Retinal pigment epithelial cell (primary cell): ENCODE data around the gene CPA2.

Experiments
- DNase-seq: peaks from one replicate; pipeline ENCODE4 v3.0.0-alpha.2; 2010; ENCODE audit warnings: low read depth
- H3K4me3 ChIP-seq: 2 replicates; pipeline ENCODE4 v1.5.1; 2011; ENCODE audit warnings: mild to moderate bottlenecking, low read length, control low read depth, moderate library complexity
- CTCF ChIP-seq: conservative IDR thresholded peaks from 2 replicates; pipeline ENCODE4 v1.5.1; 2011; ENCODE audit warnings: low read depth, low read length, control low read depth, inconsistent platforms

Gene CPA2

DNA sequence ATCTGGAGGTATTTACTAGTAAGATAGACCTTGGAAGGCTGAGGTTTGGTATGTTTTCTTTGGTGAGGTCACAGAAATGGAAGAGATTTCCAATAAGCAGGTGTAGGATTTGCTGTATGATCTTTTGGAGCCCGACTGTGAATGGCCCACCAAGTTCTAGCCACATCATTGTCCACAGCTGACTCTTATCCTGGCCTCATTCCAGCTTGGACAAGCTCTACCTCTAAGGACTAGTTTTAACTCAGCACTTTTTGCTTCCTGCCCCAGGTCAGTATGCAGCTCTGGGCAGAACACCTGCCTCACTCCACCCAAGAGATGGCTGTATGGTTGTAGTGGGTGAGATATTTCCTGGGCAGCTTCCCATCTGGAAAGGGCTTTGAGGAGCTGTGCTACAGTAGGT lies 20.2 kb downstream of the CPA2 start:
- DNase-seq: no peak
- H3K4me3 ChIP-seq: no peak overlapping the region
- no peak for TF ChIP-seq CTCF

DNA sequence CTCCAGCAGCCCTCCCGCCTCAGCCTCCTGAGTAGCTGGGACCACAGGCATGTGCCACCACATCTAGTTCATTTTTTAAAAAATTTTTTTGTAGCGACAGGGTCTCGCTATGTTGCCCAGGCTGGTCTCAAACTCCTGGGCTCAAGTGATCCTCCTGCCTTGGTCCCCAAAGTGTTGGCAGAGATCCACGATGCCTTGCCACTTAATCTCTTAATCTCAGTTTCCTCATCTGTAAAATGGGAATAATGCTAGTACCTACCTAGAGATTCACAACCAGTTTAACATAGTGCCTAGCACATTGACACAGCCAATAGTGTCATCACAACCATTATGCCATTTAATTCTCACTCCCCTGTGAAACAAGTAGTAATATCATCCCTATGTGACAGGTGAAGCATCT lies 21.5 kb downstream of the CPA2 start:
- no peak overlapping the region for H3K4me3 ChIP-seq
- no peak for TF ChIP-seq CTCF
- no peak for DNase-seq

DNA sequence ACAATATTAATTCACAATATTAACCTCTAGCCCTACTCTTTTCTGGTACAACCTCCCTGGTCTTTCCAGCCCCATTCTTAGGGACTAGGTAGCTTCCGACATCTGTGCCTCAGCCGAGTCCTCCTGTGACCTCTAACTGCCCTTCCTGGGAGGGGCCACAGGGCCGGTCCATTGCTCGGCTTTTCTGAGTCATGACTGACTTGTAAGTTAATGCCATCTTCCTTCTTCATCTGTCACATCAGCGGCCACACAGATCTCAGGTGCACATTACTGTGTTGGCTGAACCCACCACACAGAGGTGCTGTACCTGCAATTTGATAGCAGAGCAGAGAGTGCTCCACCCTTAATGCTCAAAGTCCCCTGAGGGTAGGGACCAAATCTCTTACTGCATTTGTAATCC lies 22.2 kb downstream of the CPA2 start:
- TF ChIP-seq CTCF: no peak
- no peak for DNase-seq
- no peak overlapping the region for H3K4me3 ChIP-seq

- no peak for DNase-seq
- H3K4me3 ChIP-seq: no peak overlapping the region
- TF ChIP-seq CTCF: no peak
Measured at GRCh38 chr7:130289478-130289877, 22.8 kb downstream of the CPA2 start.

DNA sequence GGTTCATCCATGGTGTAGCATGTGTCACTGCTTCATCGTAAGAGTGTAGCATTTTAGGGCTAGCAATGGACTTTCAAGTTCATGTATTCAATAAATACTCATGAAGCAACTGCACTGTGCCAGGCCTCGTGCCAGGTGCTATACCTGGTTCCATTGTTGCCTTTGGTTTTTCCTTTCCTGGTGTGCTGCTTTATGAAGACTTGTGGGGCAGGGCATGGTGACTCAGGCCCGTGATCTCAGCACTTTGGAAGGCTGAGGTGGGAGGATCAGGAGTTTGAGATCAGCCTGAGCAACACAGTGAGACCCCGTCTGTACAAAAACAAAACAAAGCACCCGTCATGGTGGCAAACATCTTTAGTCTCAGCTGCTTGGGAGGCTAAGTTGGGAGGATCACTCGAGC lies 24.1 kb downstream of the CPA2 start:
- peak; percentile 24 for DNase-seq
- no peak for TF ChIP-seq CTCF
- no peak overlapping the region for H3K4me3 ChIP-seq

- DNase-seq: peak; percentile 75
- no peak for TF ChIP-seq CTCF
- no peak within 1 kb of the TSS for H3K4me3 ChIP-seq
Measured at GRCh38 chr7:130292682-130293257, 26.1 kb downstream of the CPA2 start, which contains the start of gene CPA4. Gene CPA4 (plus strand): TSS chr7:130293161. CDS start chr7:130293181, 20 bp downstream.

DNA sequence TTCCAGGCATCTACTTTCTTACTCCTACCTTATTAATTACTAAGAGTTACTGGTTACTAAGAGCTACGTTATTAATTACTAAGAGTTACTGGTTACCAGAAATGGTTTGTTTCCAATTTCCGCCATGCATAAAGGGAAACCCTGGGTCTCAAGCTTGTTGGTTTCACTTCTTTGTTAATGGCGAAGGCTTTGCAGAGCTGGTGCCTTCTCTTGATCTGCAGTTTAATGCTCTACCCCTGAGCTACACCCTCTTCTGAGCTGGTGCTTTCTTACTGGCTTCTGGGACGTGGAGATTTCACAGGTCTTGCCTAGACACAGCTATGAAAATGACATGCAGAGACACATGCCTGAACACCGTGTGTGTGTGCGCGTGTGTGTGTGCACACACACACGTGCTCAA lies 26.9 kb downstream of the CPA2 start:
- TF ChIP-seq CTCF: no peak
- no peak for DNase-seq
- H3K4me3 ChIP-seq: no peak overlapping the region
